Ishikawa (cell line): ENCODE data around the gene HSP90AB1.

ENCODE experiments used
- RAD21 ChIP-seq: IDR thresholded peaks from 2 replicates; pipeline ENCODE4 v1.6.1; 2012; ENCODE audit warnings: low read depth
- TAF1 ChIP-seq: IDR thresholded peaks from 2 replicates; pipeline ENCODE4 v1.6.1; 2012; ENCODE audit warnings: low read depth, mild to moderate bottlenecking
- YY1 ChIP-seq: IDR thresholded peaks from 2 replicates; pipeline ENCODE4 v1.6.1; 2012; ENCODE audit warnings: low read depth

DNA sequence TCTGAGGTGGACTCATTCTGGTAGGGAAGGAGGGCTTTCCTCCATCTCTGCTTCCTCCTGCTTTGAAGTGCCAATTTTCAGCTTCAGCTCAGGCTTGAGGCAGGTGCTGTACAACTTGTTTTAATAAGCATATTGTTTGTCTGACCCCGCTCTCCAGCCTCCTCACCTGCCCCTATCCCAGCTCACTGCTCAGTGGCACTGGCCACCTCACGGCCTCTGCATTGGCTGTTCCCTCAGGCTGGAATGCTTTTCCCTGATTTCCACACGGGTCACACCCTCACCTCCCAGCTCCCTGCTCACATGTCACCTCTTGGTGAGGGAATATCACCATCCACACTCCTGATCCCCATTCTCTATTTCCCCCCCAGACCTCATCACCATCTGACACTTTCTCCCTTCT, 52.0 kb downstream of the HSP90AB1 start:
- no peak for TF ChIP-seq RAD21
- TF ChIP-seq YY1, result no peak
- no peak for TF ChIP-seq TAF1
